ENCODE results near the gene SOAT2. TPM values are rescaled to one million over a fixed set of nuclear protein-coding genes. Genes with fewer than 3 reads are reported as not detected.
"Not testable (repeated sequence)": the region's sequence is repeated elsewhere in the genome, so short reads cannot be mapped to it uniquely, and the experiment has no call there.

Gene SOAT2
- total RNA-seq, 1 donor from 2014 or later: not detected

- Mint-ChIP-seq H3K4me3 (ENCODE audit: unreplicated experiment) (no peak overlapping the region), H3K36me3 (ENCODE audit: low read depth, unreplicated experiment) (no peaks in the 10 kb centered on the region), H3K27me3 (ENCODE audit: unreplicated experiment) (peaks cover 16% of the 10 kb centered on the region), H3K27ac (ENCODE audit: unreplicated experiment) (no peak overlapping the region), H3K4me1 (ENCODE audit: unreplicated experiment) (peaks cover 13% of the 10 kb centered on the region), H3K9me3 (ENCODE audit: unreplicated experiment) (no peaks in the 10 kb centered on the region)
- no peak for TF ChIP-seq CTCF (IDR thresholded peaks at IDR 0.05; ENCODE audit: unreplicated experiment)
- no peak for DNase-seq (ENCODE audit: low spot score)
These were observed 11.5 kb upstream of the SOAT2 start for GRCh38 chr12:53091756-53092155.

- Mint-ChIP-seq H3K4me1 (ENCODE audit: unreplicated experiment) (peaks cover 28% of the 10 kb centered on the region), H3K9me3 (ENCODE audit: unreplicated experiment) (no peaks in the 10 kb centered on the region), H3K36me3 (ENCODE audit: low read depth, unreplicated experiment) (no peaks in the 10 kb centered on the region), H3K27ac (ENCODE audit: unreplicated experiment) (no peak overlapping the region), H3K4me3 (ENCODE audit: unreplicated experiment) (no peak overlapping the region), H3K27me3 (ENCODE audit: unreplicated experiment) (peaks cover 20% of the 10 kb centered on the region)
- no peak for DNase-seq (ENCODE audit: low spot score)
- TF ChIP-seq CTCF (IDR thresholded peaks at IDR 0.05; ENCODE audit: unreplicated experiment): no peak
These were observed 9.4 kb upstream of the SOAT2 start for GRCh38 chr12:53093777-53094393.

DNA sequence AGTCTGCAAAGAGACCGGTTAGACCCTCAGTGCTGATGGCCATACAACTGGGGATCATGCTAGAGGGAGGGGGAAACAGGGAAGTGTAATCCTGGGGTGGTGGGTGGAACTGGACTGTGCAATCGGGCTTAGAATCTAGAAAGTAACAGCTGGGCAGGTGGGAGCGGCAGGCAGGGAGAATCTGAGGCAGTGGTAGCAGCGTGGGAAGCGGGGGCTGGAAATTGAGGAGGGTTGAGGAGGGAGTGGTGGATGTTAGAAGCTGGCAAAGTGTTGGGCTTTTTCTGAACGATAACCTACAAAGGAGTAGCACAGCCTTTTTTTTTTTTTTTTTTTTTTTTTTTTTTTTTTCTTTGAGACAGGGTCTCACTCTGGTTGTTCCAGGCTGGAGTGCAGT lies 8.9 kb upstream of the SOAT2 start:
- H3K36me3 Mint-ChIP-seq (ENCODE audit: low read depth, unreplicated experiment): no peaks in the 10 kb centered on the region
- no peak for TF ChIP-seq CTCF (IDR thresholded peaks at IDR 0.05; ENCODE audit: unreplicated experiment)
- H3K4me1 Mint-ChIP-seq (ENCODE audit: unreplicated experiment): peaks cover 33% of the 10 kb centered on the region
- H3K9me3 Mint-ChIP-seq (ENCODE audit: unreplicated experiment): no peaks in the 10 kb centered on the region
- no peak overlapping the region for H3K4me3 Mint-ChIP-seq (ENCODE audit: unreplicated experiment)
- H3K27ac Mint-ChIP-seq (ENCODE audit: unreplicated experiment): no peak overlapping the region
- H3K27me3 Mint-ChIP-seq (ENCODE audit: unreplicated experiment): peaks cover 25% of the 10 kb centered on the region
- no peak for DNase-seq (ENCODE audit: low spot score)

DNA sequence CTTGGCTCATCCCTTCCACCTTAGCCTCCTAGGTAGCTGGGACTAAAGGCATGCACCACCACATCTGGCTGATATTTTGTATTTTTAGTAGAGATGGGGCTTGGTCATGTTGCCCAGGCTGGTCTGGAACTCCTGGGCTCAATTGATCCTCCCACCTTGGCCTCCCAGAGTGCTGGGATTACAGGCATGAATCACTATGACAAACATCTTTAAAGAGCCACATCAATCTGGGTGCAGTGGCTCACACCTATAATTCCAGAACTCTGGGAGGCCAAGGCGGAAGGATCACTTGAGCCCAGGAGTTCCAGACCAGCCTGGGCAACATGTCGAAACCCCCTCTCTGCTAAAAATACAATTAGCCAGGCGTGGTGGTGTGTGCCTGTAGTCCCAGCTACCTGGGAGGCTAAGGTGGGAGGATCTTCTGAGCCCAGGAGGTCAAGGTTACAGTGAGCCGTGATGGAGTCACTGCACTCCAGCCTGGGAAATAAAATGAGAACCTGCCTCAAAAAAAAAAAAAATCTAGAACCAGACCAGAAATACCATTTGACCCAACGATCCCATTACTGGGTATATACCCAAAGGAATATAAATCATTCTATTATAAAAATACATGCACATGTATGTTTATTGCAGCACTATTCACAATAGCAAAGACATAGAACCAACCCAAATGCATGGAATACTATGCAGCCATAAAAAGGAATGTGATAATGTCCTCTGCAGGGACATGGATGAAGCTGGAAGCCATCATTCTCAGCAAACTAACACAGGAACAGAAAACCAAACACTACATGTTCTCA lies 8.3 kb upstream of the SOAT2 start:
- H3K4me3 Mint-ChIP-seq (ENCODE audit: unreplicated experiment); H3K36me3 Mint-ChIP-seq (ENCODE audit: low read depth, unreplicated experiment); H3K9me3 Mint-ChIP-seq (ENCODE audit: unreplicated experiment); DNase-seq (ENCODE audit: low spot score); H3K27ac Mint-ChIP-seq (ENCODE audit: unreplicated experiment): not testable (repeated sequence)
- Mint-ChIP-seq H3K4me1 (ENCODE audit: unreplicated experiment) (peaks cover 34% of the 10 kb centered on the region), H3K27me3 (ENCODE audit: unreplicated experiment) (peaks cover 24% of the 10 kb centered on the region)

- not testable (repeated sequence) for H3K27ac Mint-ChIP-seq (ENCODE audit: unreplicated experiment); DNase-seq (ENCODE audit: low spot score); H3K36me3 Mint-ChIP-seq (ENCODE audit: low read depth, unreplicated experiment); H3K9me3 Mint-ChIP-seq (ENCODE audit: unreplicated experiment); H3K4me3 Mint-ChIP-seq (ENCODE audit: unreplicated experiment)
- H3K27me3 Mint-ChIP-seq (ENCODE audit: unreplicated experiment): peaks cover 24% of the 10 kb centered on the region
- H3K4me1 Mint-ChIP-seq (ENCODE audit: unreplicated experiment): peaks cover 34% of the 10 kb centered on the region
These were observed 7.7 kb upstream of the SOAT2 start for GRCh38 chr12:53095596-53095895.

- peak overlapping the region; percentile 88 for H3K4me3 Mint-ChIP-seq (ENCODE audit: unreplicated experiment)
- TF ChIP-seq CTCF (IDR thresholded peaks at IDR 0.05; ENCODE audit: unreplicated experiment): no peak
- peaks cover 34% of the 10 kb centered on the region for H3K4me1 Mint-ChIP-seq (ENCODE audit: unreplicated experiment)
- H3K27ac Mint-ChIP-seq (ENCODE audit: unreplicated experiment): no peak overlapping the region
- DNase-seq (ENCODE audit: low spot score): no peak
- H3K9me3 Mint-ChIP-seq (ENCODE audit: unreplicated experiment): no peaks in the 10 kb centered on the region
- no peaks in the 10 kb centered on the region for H3K36me3 Mint-ChIP-seq (ENCODE audit: low read depth, unreplicated experiment)
- H3K27me3 Mint-ChIP-seq (ENCODE audit: unreplicated experiment): peaks cover 24% of the 10 kb centered on the region
These were observed 7.1 kb upstream of the SOAT2 start for GRCh38 chr12:53096089-53096741.

Measured in endothelial cell (in vitro differentiated cells).